ENCODE data around the gene LGR5.
"Not testable (repeated sequence)": the region's sequence is repeated elsewhere in the genome, so short reads cannot be mapped to it uniquely, and the experiment has no call there.

LGR5 gene

GRCh38 chr12:71552728-71553501 is 113.3 kb downstream of the LGR5 start:
- DNase-seq = no peak

DNA sequence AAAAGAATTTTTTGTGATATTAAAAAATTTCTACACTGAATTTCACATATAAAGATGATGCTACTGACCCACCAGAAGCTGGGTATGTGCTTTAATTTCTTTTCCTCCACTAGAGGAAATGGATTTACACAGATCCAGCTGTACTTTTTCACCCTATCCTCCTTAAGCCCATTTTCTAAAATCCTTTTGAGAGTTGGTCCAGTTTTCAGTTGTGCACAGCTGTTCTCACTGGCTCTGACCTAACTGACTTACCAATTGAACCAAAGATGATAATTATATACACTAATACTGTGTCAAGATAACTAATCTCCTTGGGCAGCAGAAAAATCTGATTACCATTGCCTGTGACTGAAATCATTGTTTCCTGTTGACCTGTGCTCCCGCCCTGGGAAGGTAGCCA is 115.6 kb downstream of the LGR5 start:
- DNase-seq = no peak

- not testable (repeated sequence) for DNase-seq
Measured at GRCh38 chr12:71555789-71556188, 116.2 kb downstream of the LGR5 start.

GRCh38 chr12:71556448-71556847 is 116.8 kb downstream of the LGR5 start:
- DNase-seq = no peak

- no peak for DNase-seq
Measured at GRCh38 chr12:71556875-71557274, 117.3 kb downstream of the LGR5 start.

DNA sequence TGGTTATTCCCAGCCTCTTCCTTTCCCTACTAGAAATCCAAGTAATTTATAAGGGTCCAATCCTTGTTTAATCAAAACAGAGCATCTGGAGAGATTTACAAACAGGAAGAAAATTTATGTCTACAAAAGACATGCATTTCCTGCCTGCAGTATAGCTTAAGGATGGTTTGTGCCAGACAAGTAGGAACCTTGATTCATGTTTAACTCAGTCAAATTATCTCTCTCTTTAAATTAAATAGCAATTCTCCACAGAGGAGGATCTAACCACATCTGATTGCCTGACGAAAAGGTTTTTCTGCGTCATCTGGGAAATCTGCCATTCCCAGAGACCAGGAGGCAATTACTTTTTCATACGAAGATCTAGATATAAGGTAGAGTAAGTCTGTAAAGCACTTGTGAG is 118.8 kb downstream of the LGR5 start:
- no peak for DNase-seq

GRCh38 chr12:71562676-71563595 is 123.3 kb downstream of the LGR5 start:
- DNase-seq = no peak

DNA sequence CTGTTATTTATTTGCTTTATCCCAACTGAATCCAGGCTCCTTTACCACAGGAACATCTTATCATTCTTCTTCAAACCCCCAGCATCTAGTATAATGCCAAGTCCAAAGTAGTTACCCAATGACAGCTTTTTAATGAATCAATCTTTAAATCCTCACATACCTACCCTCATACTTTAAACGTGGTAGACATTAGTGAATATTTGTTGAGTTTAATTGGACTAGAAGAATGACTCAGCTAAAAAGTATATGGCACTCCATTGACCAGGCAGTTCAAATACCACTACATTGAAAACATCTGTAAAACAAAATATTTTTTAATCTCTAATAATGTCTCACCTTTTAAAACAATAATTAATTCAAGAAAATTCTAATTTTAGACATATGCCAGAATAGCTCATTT is 125.9 kb downstream of the LGR5 start:
- no peak for DNase-seq

DNA sequence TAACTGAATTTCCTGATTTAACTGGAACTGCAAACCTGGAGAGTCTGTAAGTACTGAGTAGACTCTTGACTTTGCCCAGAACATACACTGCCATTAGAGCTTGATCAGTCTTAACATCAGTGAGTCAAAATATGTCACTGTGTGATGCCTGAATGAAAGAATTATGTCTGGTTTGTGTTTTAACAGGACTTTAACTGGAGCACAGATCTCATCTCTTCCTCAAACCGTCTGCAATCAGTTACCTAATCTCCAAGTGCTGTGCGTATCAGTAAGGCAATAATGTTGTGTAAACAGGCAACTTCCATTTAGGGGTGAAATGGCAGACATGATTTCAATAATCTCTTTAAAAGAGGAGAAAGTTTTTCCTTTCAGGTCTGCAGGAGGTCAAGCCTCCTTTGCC is 127.1 kb downstream of the LGR5 start:
- DNase-seq = no peak

- DNase-seq = no peak
Measured at GRCh38 chr12:71567537-71567936, 127.9 kb downstream of the LGR5 start.

DNA sequence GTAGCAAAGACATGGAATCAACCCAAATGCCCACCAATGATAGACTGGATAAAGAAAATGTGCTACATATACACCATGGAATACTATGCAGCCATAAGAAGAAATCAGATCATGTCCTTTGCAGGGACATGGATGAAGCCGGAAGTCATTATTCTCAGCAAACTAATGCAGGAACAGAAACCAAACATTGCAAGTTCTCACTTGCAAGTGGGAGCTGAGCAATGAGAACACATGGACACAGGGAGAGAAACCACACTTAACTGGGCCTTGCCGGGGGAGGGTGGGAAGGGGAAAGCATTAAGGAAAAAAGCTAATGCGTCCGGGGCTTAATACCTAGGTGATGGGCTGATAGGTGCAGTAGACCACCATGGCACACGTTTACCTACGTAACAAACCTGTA is 130.3 kb downstream of the LGR5 start:
- not testable (repeated sequence) for DNase-seq

DNA sequence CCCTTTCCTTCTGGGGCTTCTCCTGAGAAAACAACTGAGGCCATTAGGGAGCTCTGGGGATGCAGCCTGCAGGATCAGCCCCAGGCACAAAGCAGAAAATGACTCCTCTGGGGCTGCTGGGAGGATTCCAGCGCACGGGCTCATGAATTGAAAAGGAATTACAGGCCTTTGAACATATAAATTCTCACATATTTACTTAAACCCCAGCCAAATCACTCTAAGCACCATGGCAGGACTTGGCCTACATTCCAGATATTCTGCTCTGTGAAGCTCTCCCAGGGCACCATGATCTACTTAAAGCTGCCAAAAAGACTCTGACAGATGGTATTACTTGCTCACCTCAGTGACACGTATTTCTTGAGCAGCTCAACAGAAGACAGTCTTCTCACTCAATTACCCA is 136.9 kb downstream of the LGR5 start:
- no peak for DNase-seq

DNA sequence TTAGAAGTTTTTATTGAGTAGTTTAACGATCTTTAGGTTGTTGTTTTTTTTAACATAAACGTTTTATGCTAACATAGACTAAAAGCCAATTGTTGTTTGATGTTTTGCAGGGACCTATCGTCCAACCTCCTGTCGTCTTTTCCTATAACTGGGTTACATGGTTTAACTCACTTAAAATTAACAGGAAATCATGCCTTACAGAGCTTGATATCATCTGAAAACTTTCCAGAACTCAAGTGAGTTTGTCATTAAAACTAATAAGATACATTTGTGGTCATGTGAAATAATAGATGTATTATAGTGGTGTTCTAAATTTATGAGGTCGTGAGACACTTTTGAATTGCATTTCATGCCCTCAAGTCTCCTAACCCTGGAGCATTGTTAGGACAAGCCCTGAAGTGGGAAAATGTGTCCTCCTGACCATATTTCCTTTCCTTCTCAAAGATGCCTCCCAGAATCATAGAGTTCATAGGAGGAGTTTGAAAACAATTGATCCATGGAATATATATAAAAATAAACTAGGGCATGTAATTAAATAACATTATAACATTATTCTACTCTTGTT is 139.2 kb downstream of the LGR5 start:
- DNase-seq = no peak

GRCh38 chr12:71581206-71581605 is 141.6 kb downstream of the LGR5 start:
- DNase-seq = no peak

- DNase-seq = no peak
Measured at GRCh38 chr12:71582925-71583324, 143.3 kb downstream of the LGR5 start.

DNA sequence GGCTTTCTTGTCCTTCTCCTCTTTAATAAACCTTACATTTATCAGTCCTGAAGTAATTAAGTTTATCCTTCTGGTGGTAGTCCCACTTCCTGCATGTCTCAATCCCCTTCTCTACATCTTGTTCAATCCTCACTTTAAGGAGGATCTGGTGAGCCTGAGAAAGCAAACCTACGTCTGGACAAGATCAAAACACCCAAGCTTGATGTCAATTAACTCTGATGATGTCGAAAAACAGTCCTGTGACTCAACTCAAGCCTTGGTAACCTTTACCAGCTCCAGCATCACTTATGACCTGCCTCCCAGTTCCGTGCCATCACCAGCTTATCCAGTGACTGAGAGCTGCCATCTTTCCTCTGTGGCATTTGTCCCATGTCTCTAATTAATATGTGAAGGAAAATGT is 144.8 kb downstream of the LGR5 start:
- no peak for DNase-seq

GRCh38 chr12:71585218-71585617 is 145.6 kb downstream of the LGR5 start:
- DNase-seq = no peak

DNA sequence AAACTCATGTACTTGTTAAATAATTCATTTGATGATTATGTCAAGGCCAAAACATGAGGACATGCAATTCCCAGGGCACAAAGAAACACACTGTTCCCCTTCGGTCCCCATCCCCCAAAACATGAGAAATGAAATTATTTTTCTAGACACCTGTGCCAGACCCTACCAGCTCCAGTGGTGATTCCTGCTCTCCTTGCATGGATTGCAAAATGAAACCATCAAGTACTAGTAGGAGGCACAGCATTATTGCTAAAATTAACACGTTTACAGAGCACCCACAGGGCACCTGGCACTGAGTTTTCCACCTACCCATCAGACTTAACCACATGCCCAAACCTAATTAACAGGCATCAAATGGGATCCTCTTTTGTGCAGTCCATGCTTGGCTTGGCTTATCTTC is 147.4 kb downstream of the LGR5 start:
- DNase-seq = no peak

DNA sequence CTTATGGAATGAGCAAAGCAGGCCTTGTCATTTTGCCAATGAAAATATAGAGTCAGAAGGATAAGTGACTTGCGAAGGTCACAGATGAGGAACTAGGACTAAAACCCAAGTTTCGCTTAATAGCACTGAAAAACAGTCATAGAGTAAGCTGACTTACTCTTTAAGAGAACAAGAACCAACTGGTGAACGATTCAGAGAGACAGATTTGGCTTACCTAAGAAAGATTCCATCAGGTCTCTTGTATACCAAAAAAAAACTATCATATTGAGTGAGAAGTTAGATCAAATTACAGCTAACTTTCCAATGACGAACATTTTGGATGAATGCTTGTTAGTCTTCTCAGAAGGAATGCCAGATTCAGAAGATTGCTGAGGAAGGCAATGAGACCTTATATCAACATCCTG is 149.9 kb downstream of the LGR5 start:
- DNase-seq = no peak

- DNase-seq = no peak
Measured at GRCh38 chr12:71591601-71592000, 152.0 kb downstream of the LGR5 start.

- no peak for DNase-seq
Measured at GRCh38 chr12:71592841-71593240, 153.2 kb downstream of the LGR5 start.

- DNase-seq = no peak
Measured at GRCh38 chr12:71594214-71594948, 154.8 kb downstream of the LGR5 start.

GRCh38 chr12:71599210-71599609 is 159.6 kb downstream of the LGR5 start:
- no peak for DNase-seq

Measured in activated CD4-positive, alpha-beta T cell treated with anti-CD3 and anti-CD28 coated beads for 1 hour (primary cell).